Brain microvascular endothelial cell (primary cell): Measurements from ENCODE around the gene CD79A.

Source experiments
- DNase-seq: peaks from one replicate; pipeline ENCODE4 v3.0.0-alpha.2; 2020
- H3K27ac ChIP-seq: fragments of 250-450 bp; sonication (Bioruptor Pico); 2 replicates; pipeline ENCODE4 v1.5.1; 2020; ENCODE audit warnings: mild to moderate bottlenecking, moderate library complexity
- H3K27me3 ChIP-seq: fragments of 250-450 bp; sonication (Bioruptor Pico); replicated peaks from 2 replicates; pipeline ENCODE4 v1.5.1; 2020; ENCODE audit warnings: mild to moderate bottlenecking
- H3K36me3 ChIP-seq: fragments of 250-450 bp; sonication (Bioruptor Pico); replicated peaks from 2 replicates; pipeline ENCODE4 v1.5.1; 2020; ENCODE audit warnings: mild to moderate bottlenecking
- H3K4me3 ChIP-seq: 2 replicates; pipeline ENCODE4 v1.5.1; 2011; ENCODE audit warnings: low read depth, mild to moderate bottlenecking, control low read depth, low read length, moderate library complexity
- in situ Hi-C: cut with HindIII; loops from 2 replicates; pipeline ENCODE4 v1.10.0; 2017; ENCODE audit warnings: low sequenced_read_pairs, low pct_ligation_motif_present
- TF ChIP-seq, protein P1 (sequence below): IDR thresholded peaks from 2 replicates; pipeline ENCODE4 v1.5.1; 2011; ENCODE audit warnings: low read depth, mild to moderate bottlenecking, moderate library complexity, low read length, control low read depth, inconsistent platforms; ENCODE audit errors: missing control alignments

CD79A gene

DNA sequence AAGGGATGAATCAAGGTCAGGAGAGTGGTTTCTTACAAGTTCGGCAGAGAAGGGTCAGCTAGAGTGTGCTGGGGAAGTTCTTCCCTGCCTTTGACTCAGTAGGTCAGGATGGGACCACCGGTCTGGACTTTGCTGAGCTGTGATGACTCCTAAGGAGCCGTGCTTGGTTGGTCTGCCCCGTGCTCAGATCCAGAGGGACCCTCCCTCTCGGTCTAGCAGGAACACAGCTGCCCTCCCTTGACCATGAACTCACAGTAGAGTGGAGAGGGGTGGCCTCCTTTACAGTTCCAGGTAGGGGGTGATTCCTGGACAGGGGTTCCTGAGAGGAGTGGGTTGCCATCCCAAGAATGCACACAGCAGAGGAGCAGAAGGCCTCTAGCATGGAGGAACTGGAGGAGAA is 12.7 kb upstream of the CD79A start:
- DNase-seq, result no peak
- no peak overlapping the region for H3K4me3 ChIP-seq
- peaks cover 85% of the 10 kb centered on the region for H3K36me3 ChIP-seq
- in situ Hi-C loops, result no loop called here
- no peak overlapping the region for H3K27ac ChIP-seq
- TF ChIP-seq, protein P1, sequence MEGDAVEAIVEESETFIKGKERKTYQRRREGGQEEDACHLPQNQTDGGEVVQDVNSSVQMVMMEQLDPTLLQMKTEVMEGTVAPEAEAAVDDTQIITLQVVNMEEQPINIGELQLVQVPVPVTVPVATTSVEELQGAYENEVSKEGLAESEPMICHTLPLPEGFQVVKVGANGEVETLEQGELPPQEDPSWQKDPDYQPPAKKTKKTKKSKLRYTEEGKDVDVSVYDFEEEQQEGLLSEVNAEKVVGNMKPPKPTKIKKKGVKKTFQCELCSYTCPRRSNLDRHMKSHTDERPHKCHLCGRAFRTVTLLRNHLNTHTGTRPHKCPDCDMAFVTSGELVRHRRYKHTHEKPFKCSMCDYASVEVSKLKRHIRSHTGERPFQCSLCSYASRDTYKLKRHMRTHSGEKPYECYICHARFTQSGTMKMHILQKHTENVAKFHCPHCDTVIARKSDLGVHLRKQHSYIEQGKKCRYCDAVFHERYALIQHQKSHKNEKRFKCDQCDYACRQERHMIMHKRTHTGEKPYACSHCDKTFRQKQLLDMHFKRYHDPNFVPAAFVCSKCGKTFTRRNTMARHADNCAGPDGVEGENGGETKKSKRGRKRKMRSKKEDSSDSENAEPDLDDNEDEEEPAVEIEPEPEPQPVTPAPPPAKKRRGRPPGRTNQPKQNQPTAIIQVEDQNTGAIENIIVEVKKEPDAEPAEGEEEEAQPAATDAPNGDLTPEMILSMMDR, result no peak
- no peaks in the 10 kb centered on the region for H3K27me3 ChIP-seq

DNA sequence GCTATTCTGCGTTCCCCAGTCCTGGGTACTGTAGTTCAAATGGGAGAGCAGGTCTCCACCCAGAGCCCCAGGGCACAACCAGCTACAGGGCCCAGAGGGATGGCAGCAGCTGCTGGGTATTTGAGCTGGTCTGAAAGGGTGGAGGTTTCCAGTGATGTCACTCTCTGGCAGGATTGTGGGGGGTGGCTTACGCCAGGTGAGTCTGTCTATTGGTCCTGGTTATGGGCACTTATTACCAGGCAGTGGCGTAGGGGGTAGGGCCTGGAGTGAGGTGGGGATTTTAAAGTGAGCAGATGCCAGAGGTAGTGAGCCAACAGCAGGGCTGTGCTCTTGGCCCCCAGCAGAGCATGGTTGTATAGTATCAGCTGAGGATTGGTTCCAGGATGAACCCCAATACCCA is 10.8 kb upstream of the CD79A start:
- Histone ChIP-seq H3K4me3 (no peak overlapping the region), H3K27me3 (no peaks in the 10 kb centered on the region), H3K27ac (no peak overlapping the region), H3K36me3 (peaks cover 91% of the 10 kb centered on the region)
- in situ Hi-C loops, result no loop called here
- TF ChIP-seq, protein P1, result no peak
- no peak for DNase-seq

DNA sequence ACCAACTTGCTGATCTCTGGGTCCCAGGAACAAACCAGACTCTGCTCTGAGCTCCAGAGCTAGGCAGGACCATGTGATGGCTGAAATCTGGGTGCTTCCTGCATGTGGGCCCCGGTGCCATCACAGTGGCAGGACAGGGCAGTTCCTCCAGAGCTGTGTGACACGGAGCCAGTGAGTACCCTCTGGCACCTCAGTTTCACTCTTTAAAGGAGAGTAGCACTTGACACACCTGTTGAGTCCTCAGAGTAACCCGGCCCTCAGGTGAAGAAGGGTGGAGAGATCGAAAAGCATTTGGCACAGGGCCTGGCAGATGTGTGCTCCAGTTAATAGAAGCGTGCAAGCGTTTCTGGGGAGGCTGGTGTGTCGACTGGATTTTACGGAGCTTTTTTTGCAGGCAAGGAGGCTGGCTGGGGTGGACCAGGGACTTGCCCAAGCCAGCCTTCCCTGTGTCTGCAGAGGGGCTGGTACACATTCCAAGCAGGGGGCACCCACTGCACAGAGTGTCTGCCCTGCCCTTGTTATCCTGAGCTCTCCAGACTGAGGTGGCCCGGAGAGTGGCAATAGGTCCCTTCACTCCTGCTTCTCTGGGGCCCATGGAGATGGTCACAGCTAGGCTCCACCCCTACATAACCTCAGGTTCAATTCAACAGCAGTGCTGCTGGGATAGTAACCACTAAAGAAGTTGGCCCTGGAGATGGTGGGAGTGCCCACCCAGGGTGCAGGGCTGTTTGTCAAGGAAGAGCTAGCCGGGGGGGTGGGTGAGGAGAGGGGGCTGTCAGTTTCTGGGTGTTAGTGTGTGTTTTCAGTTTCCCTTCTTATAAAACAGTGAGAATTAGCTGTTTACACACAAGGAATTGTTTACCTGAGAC is 8.7 kb upstream of the CD79A start:
- Histone ChIP-seq H3K27ac (no peak overlapping the region), H3K4me3 (no peak overlapping the region), H3K36me3 (peaks cover 83% of the 10 kb centered on the region), H3K27me3 (no peaks in the 10 kb centered on the region)
- in situ Hi-C loops, result no loop called here
- TF ChIP-seq, protein P1, result no peak
- DNase-seq, result no peak

DNA sequence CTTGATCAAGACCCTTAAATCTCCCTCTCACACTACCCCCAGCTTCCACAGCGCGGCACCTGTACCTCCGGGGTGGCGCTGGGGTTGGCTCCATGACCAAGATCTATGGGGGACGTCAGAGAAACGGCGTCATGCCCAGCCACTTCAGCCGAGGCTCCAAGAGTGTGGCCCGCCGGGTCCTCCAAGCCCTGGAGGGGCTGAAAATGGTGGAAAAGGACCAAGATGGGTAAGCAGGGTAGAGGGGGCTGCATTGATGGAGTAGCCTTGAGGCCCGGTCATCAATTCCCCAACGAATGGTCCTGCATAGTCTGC is 8.1 kb upstream of the CD79A start:
- in situ Hi-C loops, result no loop called here
- Histone ChIP-seq H3K27ac (no peak overlapping the region), H3K27me3 (no peaks in the 10 kb centered on the region), H3K36me3 (peaks cover 79% of the 10 kb centered on the region), H3K4me3 (no peak overlapping the region)
- TF ChIP-seq, protein P1, result no peak
- DNase-seq, result no peak

DNA sequence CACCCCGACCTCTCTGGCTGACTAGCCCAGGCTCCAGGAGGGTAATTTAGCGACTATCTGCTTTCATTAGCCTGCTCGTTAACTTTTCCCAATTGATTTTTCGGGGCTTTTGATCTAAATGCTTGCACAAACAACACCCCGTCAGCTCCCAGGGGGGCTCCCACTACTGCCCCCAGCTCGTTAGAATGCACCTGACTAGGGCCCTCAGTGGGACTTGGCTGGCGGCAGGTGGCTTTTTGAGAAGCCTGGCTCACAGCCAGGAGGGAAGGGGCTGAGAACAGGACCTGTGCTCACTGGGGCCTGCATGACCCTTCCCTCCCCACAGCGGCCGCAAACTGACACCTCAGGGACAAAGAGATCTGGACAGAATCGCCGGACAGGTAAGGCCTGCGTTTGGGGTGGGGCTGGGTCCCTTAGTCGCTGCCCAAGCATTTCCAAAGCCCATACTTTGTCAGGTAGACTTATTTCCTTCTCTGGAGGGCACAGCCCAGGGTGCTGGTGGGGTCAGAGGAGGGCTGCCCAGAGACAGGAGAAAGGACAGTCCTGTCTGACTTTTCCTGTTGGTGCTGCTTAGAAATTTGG is 7.6 kb upstream of the CD79A start:
- Histone ChIP-seq H3K4me3 (no peak overlapping the region), H3K36me3 (peaks cover 74% of the 10 kb centered on the region), H3K27ac (no peak overlapping the region), H3K27me3 (no peaks in the 10 kb centered on the region)
- in situ Hi-C loops, result no loop called here
- TF ChIP-seq, protein P1, result no peak
- no peak for DNase-seq
